NCI-H82 treated with DMSO at 0.1 percent for 48 hours (cell line): ENCODE data around the gene TASP1.
"Not testable (repeated sequence)": the region's sequence is repeated elsewhere in the genome, so short reads cannot be mapped to it uniquely, and the experiment has no call there.

Experiments
- DNase-seq: peaks from one replicate; lab custom pipeline; 2025; ENCODE audit not compliant: unreplicated experiment; lab: John Stamatoyannopoulos, UW

TASP1 gene

DNA sequence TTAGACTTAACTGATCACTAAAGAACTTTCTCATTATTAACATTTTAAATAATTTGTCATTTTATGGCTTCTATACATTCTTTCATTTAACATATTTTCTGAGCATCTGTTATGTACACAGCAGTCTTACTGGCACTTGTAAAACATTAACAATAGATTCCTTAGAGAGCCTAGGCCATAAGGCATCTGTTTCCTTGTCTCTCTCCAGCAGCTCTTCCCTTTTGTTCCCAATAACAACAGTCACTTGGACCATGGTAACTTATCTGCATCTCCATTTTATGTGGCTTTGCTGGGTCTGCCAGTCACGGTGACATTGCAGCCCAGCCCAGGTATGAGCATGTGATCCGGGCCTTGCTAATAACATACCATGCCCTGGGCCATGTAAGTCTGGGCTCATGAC is 11.7 kb upstream of the TASP1 start:
- DNase-seq, result no peak

DNA sequence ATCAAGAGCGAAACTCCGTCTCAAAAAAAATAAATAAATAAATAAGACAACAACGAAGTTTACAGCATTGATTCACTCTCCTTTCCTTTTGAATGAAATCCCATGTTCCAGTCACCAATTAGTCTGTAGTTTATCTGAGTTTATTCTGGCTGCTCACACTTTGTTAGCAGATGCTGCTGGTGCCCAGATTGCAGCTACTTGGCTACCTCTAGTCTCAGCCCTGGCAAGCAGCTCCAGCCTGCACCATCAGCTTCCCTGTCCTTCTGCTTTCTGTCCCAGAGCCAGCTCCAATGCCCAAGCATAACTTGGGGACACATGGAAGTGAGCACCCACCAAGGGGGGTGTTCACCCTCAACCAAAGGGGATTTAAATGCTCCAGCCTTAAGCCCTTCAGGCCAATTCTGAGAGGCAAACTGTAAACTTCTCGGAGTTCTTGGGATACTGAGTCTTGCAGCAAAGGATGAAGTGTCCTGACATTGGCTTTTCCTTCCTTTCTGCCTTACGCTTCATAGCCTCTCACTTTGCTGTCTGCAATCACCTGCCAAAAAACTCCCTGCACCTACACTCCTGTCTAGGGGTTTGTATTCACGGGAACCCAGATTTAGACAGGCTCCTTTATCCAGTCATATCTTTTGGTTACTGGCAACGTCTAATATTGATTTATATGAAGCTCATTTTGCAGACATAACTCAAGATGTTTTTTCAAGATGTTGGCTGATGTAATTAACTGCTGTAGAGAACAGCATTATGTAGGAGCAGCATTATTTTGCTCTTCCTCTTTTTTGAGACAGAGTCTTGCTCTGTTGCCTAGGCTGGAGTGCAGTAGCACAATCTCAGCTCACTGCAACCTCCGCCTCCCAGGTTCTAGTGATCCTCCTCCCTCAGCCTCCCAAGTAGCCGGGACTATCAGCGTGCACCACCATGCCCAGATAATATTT is 9.8 kb upstream of the TASP1 start:
- DNase-seq, result no peak

DNA sequence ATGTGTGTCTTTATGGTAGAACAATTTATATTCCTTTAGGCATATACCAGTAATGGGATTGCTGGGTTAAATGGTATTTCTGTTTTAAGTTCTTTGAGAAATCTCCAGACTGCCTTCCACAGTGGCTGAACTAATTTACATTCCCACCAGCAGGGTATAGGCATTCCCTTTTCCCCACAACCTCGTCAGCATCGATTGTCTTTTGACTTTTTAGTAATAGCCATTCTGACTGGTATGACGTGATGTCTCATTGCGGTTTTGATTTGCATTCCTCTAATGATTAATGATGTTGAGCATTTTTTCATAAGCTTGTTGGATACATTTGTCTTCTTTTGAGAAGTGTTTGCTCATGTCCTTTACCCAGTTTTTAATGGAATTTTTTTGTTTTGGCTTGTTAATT is 5.3 kb upstream of the TASP1 start:
- no peak for DNase-seq

DNA sequence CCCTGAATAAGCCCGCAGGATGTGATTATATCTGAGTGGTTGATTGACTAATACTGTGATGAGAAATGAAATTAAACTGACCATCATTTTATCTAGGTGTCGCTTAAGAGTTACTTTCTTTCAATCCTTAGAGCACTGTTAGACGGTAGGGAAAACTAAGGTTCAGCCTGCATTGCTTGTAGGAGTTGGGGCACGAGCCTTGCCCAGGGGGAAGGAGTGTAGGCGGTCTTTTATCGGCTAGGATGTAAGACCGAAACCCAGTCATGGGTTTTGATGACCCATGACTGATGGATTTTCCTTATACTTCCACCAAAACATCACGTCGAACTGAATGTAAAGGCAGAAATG is 392 bp upstream of the TASP1 start:
- DNase-seq, result no peak

DNA sequence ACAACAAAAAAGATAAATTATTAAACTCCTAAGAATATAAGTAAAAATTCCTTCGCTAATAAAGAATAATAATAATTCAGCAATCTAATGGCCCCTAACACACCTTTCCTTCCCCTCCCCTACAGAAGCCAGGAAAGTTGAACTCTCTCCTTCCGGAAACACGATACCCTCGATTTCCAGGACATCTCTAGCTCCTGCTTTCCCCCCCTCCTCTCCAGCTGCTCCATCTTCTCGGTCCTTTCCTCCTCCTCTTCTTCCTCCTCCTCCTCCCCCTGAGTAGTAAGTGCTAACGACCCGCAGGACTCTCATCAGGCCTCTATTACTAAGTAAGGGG is 603 bp downstream of the TASP1 start:
- no peak for DNase-seq

DNA sequence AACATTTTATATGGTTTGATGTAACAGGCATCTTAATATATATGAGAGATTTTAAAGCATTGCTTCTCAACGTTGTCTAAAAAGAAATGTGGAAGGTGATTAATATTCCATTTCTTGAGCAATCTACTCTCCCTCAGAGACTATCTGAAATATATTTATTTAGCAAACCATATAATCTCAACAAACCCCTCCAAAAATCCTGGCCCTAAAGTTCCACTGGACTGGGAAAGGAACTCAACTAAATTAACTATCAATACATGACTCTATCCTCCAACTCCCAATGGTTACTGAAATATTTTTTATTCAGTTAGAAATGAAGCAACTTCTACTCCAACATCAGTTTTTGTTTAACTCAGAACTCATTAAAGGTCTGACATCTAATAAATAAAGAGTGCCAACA is 6.3 kb downstream of the TASP1 start:
- no peak for DNase-seq

DNA sequence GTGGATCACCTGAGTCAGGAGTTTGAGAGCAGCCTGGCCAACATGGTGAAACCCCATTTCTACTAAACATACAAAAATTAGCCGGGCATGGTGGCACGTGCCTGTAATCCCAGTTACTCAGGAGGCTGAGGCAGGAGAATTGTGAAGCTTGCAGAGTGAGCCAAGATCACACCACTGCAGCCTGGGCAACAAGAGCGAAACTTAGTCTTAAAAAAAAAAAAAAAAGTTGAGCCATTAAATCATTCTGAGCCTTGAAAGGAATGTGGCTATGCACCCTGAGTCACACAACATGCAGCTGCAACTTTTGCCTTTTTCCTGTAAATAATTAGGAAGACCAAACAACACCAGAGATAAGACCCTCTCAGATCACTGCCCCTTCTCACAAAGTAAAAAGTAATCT is 11.2 kb downstream of the TASP1 start:
- DNase-seq, result not testable (repeated sequence)

DNA sequence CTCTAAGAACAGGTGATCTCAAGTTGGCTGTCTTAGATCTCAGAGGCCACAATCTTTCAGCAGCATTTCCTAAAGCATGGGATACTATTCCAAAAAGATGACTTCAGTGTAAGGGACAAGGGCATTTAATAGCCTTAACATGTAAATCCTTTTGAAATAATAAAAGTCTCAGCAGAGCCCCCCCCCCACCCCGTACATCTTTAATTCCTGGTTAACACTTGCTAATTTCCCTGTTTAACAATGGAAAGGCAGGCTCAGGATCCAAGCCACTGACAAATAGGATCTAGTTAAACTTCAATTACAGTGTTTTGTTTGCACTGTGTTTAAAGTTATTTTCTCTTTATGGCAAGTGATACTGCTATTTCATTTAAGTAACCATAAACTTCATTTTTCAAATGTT is 12.0 kb downstream of the TASP1 start:
- no peak for DNase-seq

DNA sequence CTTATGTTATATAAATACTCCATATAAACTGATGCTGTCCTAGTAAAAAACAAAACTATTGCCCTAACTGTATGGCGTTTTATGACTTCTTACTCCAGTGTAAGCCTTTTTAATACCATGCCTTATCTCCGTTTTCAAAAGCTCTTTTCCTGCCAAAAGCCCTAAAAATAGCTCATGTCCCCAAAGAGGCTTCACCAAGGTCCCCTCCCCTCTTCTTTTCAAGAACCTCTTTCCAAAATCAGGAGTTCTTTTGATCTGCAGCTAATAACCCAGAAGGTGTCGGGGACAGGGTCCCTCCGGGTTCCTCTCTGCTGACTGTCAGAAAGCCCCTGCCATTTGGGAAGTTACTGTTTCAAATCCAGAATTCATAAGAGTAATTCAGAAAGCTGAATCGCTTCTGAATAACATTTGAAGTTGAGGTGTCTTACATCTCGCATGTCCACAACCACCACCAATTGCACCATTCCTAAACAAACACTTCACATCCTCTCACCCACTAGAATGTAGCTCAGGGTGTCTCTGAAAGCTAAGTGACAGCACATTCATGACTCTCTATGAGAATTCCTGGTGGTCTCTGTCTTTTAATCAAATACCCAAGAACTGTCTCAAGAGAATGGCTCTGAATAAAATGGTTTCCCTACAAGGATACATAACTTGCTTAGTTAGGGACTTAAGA is 13.3 kb downstream of the TASP1 start:
- no peak for DNase-seq

DNA sequence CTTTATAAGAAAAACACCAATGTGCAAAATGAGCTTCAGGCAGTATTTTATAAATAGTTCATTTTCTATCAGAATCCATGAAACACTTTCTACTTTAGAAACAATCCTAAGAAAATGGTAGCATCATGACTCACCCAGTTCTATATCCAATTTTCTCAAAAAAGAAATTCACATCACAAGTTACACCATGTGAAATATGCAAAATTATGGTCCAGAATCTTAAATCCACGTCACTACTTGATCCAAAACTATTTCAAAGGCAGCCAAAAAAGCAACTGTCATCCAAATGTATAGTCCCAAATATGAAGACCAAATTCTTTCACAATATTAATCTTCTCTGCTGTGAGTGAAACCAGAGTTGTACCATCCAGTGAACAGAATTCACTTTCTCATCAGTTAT is 19.3 kb downstream of the TASP1 start:
- DNase-seq, result not testable (repeated sequence)

DNA sequence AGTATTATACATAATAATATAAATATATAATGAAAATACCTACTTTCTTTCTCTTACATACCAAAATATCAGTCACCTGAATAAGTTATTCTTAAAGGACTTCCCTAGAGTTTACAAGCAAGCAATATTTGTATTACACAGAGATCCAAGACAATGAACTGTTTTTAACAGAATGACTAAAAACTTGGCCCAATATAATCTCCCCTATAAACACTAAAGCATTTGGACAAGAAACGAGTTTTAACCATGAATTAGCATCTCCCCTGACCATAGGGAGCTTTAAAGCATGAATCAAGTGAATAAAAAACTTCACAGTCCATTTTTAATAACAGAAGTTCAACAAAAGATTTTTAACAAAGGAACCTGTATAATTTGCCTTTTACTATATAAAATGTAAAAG is 20.3 kb downstream of the TASP1 start:
- DNase-seq, result not testable (repeated sequence)

DNA sequence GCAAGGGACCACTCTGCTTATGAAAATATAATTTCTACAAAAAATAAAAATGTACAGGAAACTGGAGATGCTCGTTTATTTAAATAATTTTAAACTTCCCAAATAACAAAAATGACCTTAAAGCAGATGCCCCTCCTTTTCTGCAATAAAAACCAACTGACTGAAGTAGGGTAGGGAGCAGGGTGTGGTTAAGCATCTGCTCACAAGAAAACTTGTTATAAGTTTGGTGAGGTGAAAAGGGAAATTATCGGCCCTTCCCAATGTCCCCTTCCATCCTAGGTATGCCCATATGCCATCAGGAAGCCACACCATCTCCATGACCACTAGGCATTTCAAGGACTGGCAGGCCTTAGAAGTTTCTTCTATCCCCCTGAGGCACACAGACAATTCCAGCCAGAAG is 21.1 kb downstream of the TASP1 start:
- DNase-seq, result not testable (repeated sequence)

DNA sequence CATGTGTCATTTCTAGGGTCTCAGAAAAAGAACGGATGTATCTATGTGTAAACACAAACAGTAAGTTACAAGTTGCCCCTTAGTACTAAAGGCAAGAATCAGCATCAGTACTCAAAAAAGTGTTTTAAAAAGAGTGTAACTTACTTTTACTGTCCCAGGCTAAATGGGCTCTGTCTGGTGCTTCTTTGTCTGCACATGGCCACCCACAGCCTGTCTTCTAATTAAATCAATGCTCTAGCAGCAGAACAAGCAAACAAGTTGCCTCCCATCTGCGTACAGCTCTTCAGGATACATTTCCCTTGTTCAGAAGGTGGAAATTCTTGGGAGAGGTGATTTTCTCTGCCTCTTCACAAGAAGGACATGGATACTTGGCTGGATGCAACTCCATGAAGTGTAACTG is 22.0 kb downstream of the TASP1 start:
- not testable (repeated sequence) for DNase-seq

DNA sequence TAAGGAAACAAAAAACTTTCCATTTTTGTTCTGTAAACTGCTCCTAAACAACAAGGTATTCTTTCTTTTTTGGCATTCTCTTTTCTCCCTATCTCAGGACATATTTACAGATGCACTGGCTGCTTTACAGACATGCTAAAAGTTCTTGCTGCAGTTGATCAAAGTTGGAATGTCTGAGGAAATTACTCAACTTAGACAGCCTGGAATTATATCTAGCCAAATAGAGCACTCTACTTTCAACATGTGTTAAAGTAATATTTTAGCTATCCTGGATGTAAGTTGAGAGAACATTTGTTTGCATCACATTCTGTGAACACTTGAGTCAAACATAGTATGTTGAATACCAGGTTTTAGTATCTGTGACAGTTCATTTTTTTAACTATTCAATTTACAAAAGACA is 24.8 kb downstream of the TASP1 start:
- no peak for DNase-seq

DNA sequence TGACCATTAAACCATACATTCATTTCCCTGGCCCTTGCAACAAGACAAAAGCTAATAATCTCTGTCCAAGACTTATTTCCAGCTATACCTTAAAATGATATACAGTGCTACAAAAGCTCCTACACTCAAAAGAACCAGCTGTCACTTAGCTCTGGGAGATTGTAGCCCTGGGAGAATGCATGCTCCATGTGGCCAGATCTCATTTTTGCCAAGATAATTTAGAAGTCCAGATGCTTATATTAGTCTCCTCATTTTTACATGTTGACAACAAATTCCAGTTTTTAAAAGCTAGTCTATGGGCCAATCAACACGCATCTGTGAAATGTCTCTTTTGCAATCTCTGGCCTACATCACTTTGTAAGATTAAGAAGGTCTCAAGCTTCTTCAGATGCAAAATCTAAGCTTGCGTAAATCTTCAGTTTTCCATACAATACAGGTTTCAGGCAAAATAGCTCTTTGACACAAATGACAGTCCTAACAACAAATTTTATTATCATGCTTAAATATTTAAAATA is 27.1 kb downstream of the TASP1 start:
- no peak for DNase-seq

DNA sequence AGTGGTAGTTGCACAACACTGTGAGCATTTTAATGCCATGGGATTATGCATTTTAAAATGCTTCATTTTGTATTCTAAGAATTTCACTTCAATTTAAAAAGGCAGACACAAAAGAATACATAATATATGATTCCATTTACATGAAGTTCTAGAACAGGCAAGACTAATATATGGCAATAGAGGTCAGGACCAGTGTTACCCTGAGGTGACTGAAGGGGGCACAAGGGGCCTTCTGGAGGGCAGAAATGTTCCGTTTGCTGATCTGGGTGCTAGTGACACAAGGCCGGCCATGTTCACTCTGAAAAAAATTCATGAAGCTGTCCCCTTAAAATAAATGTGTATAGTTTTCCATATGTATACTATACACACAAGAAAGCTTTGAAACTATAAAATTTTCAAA is 28.5 kb downstream of the TASP1 start:
- no peak for DNase-seq

DNA sequence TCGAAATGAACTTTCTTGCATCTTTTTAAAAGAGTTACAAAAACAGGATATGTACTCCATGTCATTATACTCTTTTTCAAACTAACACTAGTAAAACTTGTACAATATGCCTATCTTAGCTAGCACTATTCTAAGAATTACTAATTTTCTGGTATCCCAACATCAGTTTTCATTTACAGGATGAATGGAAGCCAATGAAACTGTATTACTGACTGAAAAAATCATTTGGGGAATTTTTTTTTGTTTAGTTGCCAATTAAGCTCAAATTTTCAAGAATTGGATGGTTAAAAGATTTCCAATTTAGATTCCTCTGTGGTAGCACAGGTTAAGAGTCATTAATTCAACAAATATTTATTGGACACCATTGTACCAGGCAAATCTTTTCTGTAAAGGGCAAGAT is 30.7 kb downstream of the TASP1 start:
- DNase-seq, result no peak

DNA sequence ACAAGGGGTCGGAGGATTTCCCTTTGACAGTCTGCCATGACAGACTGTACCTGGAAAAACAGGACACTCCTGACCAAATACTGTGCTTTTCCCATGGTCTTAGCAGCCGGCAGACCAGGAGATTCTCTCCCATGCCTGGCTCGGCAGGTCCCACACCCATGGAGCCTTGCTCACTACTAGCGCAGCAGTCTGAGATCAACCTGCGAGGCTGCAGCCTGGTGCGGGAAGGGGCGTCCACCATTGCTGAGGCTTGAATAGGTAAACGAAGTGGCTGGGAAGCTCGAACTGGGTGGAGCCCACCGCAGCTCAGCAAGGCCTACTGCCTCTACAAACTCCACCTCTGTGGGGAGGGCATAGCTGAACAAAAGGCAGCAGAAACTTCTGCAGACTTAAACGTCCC is 45.3 kb downstream of the TASP1 start:
- DNase-seq, result not testable (repeated sequence)

DNA sequence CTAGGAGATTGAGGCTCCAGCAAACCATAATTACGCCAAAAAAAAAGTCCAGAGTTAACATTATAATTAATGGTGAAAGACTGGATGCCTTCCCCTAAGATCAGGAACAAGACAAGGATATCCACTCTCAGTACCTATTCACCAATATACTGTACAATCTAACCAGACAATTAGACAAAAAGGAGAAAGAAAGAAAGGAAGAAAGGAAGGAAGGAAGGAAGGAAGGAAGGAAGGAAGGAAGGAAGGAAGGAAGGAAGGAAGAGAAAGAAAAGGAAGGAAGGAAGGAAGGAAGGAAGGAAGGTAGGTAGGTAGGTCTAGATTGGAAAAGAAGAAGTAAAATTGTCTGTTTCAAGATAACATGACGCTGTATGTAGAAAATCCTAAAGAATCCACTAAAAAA is 50.7 kb downstream of the TASP1 start:
- DNase-seq, result no peak

DNA sequence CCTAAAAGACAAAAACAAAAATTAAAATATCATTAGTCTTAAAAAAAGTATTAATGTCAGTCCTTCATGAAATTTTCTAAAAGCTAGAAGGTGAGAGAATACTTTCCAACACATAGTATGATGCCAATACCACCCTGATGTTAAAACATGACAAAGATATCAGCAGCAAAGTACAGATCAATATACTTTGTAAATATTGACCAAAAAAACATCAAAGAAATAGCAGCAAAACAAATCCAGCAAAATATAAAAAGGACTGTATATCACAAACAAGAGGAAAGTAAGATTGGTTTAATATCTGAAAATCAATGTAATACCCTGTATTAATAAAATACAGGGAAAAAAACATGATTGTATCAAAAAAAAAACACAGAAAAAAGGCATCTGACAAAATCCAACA is 51.4 kb downstream of the TASP1 start:
- no peak for DNase-seq

DNA sequence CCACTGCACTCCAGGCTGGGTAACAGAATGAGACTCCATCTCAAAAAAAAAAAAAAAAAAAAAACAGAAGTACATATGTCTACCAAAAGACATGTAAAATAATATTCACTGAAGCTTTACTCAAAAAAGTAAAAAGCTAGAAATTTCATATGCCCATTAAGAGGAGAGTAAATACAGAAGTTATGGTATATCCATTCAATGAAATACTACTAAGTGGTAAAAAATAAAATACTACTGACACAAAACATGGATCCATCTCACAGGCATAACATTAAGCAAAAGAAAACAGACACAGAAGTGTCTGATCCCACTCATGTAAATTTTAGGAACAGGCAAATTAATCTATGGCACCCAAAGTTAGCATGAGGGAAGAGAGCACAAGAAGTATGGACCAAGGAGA is 52.6 kb downstream of the TASP1 start:
- no peak for DNase-seq

DNA sequence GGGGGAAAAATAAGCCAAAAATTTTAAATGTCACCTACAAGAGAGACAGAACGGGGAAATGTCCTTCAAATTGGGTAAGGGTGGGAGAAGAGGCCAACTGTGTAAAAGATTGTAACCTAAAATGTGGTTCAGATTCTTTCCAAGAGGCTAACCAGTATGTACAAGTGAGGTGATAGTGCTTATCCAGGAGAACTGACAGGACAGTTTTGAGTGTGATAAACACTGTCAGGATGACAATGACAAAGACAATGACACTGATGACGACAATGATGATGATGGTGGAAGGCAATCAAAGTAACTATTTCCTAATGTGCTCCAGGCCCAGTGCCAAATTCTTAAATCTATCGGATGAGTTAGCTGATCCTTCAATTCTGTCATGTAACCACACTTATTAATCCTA is 57.3 kb downstream of the TASP1 start:
- DNase-seq, result no peak

DNA sequence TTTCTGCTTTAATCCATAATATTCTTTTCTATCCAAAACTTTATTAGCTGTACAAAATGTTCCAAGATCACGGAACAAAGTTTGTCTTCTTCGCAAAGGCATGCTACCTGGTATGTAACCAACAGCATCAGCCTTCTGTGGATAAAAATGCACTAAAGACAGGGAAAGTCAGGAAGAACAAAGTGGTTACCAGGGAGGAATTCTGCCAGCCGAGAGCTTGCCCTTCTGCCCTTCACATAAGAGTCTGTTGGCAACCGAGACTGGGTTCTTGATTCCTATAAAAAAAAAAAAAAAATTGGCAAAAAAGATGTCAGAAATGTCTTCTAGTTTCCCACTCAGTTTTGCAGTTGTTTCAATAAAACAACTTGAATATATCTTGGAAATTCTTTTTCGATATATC is 58.0 kb downstream of the TASP1 start:
- no peak for DNase-seq
